Measurements from ENCODE around the gene TSPYL1.
"Not testable (repeated sequence)": the region's sequence is repeated elsewhere in the genome, so short reads cannot be mapped to it uniquely, and the experiment has no call there.

The TSPYL1 gene

DNA sequence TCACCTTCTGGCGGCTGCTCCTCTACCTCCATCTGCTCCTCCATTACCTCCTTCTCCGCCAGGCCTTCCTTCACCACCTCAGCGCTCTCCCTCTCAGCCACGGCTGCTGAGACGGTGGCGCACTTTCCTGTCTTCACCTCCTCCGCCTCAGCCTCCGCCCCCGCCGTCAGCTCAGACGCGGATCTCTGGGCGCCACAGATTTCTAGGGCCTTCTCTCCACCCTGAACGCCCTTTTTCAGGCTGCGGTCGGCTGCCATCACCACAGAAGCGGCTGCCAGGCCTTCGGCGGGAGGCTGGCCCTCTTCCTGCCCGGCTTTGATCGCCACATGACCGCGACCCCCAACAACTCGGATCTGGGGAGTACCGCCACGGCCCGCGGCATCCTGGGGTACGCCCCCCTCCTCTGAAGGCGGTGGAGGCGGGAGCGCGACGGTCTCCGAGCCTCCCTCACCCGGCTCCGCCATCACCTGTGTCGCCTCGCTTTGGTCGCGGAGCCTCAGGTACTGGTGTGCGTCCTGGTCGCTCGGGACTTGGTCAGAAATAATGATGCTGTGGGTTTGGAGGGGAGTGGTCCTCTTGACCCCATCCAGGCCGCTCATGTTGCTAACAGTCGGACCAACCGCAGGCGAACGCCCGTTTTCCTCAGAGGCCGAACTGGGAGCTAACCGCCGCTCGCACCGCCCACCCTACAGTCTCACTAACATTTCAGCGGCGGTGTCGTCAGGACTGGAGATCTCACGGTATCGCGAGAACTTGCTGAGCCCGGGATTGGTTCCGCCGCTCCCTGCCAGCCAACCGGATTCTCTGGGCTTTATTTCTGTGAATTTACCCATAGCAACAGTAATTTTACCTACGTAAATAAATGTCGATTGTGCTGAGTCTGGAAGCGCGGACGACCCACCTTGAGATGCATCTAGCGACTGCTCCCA is at the start of gene TSPYL1:
TSS of gene TSPYL1 (minus strand) at position 699 of the 929 bp plus-strand sequence. CDS start at position 599, 100 bp downstream.
- DNase-seq (ENCODE audit: low read depth, low spot score), result peak; percentile 85

DNA sequence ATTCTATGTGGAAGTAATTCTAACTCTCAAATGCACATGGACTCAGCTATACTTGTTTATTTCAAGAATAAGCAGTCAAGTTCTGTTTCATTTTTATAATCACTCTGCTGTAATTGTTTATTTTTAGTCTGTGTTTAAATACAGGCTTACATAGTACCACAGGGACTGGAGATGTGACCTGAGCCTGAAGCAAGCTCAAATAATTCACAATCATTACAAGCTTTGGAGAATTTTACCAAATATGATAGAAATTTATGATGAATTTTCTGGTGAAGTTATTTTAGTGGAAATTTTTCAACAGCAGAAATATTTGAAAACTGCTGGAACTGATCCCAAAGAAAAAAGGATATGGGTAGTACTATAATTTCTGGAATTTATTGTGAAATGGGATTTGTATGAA is 49.4 kb upstream of the TSPYL1 start:
- DNase-seq (ENCODE audit: low read depth, low spot score), result no peak

DNA sequence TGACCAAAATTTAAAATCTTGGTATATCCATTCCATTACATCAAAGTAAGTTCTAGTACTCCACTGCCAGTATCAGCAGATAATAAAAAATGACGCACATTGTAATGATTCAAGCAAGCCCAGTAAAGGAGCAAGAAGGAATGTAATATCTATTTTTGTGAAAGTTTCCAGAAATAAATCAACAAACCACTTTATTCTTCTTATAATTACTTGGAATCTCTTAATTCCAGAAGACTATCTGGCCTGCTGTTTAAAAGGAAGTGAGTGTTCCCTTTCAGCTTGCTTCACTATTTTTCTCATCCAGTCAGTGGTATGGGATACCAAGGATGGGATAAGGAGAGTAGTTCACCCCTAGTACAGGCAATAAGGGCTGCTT is 48.8 kb upstream of the TSPYL1 start:
- no peak for DNase-seq (ENCODE audit: low read depth, low spot score)

DNA sequence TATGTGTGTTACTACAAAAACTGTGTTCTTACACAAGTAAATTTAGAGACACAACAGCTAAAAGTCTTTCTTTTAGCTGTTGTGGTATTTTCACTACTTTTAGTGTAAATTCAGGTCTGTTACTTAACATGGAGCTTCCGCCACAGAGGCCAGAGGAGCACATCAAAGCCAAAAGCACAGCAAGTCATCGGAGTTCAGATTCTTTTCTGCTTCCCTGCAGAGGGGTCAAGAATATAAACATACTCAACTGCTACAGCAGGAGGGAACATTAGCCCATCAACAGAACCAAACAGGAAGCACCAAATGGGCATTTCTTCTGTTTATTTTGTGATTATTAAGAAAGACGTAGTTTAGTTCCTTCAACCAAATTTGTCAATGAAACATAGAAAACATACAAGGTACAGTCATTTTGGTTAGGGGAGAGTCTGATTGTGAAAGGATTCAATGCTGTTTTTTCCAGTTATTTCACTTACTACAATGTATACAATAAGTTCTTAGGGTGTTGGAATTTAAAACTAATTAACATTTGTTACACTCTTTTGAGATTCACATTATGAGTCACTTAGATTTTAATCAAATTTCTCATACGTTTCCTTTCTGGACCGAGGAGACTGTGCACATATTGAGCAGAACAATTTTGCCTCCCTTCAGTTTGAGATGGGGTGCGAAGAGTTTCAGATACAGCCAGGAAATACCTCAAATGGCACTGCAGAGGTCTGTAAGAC is 48.2 kb upstream of the TSPYL1 start:
- peak; percentile 8 for DNase-seq (ENCODE audit: low read depth, low spot score)

DNA sequence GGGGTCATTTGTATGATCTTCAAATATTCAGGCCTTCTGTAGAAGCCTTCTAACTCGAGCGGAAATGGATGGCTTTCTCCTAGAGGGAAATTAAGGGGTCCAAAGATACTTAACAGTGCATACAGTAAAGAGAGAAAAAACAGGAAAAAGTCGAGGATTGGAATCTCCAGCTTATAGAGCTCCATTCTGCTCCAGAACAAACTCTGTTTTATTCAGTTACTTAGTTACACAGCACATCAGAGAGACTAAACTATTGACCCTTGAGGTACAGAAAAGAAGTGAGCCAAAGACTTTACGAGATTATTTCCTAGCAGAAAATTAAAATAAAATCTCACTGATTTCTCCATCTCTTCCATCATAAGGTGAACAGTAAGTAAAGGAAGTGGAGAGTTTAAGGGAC is 47.3 kb upstream of the TSPYL1 start:
- no peak for DNase-seq (ENCODE audit: low read depth, low spot score)

DNA sequence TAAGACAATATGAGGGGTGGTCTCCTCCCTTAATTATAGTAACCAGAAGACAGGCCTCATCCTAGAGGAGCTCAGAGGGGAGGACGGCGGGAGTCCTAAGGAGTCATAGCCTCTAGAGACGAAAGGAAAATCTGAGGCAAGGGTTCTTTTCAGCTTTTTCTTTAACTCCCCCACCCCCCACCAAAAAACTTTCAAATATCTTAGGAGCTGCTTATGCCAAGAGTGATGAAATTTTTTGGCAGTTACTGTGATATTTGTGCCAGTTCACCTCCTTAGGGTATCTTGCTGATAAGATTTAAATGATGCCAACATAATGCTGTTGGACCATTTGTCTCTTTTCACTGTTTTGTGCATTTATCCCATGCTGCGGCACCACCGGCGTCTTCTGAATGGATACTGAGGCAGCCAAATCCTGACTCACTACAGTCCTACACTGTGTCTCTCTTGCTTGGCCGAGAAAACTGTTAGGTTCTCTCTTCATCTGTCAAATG is 46.5 kb upstream of the TSPYL1 start:
- DNase-seq (ENCODE audit: low read depth, low spot score), result no peak

DNA sequence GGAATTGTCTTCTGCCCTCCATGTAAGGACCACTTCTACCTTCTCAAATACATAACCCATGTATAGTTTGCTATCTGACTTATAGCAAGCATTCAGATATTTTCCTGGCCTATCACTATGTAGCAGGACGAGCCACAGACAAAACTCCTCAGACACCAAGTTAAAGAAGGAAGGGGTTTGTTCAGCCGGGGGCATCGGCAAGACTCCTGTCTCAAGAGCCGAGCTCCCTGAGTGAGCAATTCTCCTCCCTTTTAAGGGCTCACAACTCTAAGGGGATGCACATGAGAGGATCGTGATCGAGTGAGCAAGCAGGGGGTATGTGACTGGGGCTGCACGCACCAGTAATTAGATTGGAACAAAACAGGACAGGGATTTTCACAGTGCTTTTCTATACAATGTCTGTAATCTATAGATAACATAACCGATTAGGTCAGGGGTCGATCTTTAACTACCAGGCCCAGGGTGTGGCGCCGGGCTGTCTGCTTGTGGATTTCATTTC is 46.0 kb upstream of the TSPYL1 start:
- not testable (repeated sequence) for DNase-seq (ENCODE audit: low read depth, low spot score)

DNA sequence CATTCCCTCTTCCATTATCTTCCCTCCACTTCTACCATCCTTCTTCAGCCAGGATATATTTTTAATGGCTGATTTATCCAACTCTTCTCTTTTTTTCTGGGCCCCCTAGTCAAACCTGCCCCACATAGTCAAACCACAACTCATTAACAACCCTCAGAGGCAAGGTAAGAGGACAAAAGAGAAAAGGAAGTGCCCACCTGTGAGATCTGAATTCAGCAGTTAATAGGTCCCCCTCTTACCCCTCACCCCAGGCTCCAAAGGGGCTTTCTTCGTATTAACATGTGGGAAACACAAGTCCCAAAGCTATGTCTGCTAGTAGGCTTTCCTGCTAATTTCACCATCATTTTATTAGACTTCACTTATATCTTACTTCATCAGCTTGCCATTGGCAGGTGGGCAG is 44.1 kb upstream of the TSPYL1 start:
- DNase-seq (ENCODE audit: low read depth, low spot score), result no peak

DNA sequence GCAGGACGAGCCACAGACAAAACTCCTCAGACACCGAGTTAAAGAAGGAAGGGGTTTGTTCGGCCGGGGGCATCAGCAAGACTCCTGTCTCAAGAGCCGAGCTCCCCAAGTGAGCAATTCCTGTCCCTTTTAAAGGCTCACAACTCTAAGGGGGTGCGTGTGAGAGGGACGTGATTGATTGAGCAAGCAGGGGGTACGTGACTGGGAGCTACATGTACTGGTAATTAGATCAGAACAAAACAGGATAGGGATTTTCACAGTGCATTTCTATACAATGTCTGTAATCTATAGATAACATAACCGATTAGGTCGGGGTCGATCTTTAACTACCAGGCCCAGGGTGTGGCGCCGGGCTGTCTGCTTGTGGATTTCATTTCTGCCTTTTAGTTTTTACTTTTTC is 42.2 kb upstream of the TSPYL1 start:
- not testable (repeated sequence) for DNase-seq (ENCODE audit: low read depth, low spot score)

DNA sequence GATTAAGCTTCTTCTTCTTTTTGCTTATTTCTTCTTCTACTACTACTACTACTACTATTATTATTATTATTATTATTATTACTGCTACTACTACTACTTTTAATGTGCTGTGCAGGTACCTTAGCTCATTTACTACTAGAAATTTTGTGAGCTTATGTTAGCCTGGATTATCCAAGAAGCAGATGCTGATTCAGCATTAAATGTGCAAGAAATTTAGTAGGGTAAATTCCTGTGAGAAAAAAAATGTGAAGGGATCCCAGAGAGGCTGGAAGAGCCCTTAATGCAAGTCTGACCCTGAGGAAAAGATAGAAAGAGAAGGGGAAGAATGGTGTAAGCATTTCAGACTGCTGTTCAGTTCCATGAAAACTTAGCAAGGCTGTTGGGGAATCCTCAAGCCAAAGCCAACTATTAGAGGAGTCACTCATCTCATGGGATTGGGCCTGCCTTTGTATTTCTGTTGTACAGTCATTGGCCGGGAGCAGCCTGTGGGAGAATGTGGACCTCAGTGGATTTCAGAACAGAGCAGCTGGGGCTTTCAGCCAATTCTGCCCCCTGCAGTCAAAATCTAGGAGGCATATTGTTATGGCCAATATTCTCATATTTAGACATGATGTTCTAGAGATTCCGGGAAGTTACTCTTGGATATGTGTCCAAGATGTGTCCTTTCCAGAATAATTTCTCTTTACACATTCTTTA is 37.2 kb upstream of the TSPYL1 start:
- DNase-seq (ENCODE audit: low read depth, low spot score), result no peak

DNA sequence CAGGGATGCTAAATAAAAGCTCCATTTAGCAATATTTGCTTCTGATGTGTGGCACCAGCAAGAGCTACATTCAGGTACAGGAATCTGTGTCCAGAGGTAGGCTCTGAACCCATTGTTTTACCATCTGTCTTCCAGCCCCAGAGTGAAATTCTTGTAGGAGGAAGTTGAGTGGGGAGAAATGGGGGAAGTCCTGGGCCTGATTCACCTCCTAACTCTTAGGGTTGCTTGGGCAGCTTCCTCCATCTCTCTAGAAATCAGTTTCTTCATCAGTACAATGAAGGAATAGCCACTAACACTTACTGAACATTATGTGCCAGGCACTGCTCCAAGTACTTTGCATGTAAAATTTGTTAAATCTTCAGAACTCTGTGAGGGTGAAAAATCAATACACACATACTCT is 35.1 kb upstream of the TSPYL1 start:
- no peak for DNase-seq (ENCODE audit: low read depth, low spot score)

DNA sequence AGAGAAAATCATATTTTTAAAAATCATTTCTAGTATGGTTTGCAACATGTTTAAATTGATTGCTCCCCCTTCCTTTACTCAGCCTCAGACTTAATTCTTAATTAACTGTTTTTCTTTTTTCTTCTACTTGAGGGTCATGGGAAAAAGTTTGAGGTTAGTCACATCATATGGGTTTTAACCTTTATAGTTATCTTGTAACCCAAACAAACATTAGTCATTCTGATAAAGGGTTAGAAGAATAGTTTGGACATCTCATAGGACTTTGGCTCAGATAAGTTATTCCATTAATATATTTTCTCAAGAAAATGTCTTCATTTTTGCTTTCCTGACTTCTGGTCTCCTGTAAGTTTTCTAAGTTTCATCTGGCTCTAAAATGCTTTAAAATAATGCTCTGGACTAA is 34.5 kb upstream of the TSPYL1 start:
- no peak for DNase-seq (ENCODE audit: low read depth, low spot score)

DNA sequence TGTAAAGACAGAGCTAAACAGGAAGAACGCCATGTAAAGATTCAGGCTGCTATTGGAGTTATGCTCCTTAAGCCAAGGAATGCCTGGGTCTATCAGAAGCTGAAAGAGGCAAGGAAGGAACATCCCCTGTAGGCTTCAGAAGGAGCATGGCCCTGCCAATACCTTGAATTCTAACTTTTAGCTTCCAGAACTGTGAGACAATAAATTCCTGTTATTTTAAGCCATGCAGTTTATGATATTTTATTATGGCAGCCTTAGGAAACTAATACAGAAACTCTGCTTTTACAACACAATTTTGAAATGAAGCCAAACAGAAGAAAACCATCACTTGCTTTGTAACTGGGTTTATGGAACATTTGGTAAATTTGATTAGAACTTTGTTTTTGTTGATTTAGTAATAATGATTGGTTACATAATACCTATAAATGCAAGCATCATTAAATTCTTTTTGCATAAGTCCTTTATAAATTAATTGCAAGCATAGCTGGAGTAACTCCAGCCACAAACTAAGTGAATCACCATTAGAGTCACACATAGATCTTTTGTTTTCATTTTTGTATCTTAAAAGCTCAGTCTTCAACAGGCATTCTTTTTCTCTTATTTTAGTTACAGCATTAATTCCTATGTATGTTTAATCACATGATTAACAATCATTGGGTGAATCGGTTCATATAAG is 33.5 kb upstream of the TSPYL1 start:
- DNase-seq (ENCODE audit: low read depth, low spot score), result no peak

DNA sequence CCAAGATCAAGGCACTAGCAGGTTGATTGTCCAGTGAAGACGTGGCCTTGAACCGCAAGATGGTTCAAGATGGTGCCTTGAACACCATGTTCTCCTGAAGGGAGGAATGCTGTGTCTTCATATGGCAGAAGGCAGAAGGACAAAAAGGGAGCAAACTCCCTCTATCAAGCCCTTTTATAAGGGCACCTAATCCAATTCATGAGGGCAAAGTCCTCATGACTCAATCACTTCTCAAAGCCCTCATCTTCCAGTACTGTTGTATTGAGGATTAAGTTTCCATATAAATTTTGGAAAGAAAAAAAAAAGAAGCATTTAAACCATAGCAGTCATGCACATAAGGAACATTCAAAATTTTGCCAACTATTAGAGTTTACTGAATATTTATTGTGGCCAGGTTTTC is 29.9 kb upstream of the TSPYL1 start:
- DNase-seq (ENCODE audit: low read depth, low spot score), result no peak

DNA sequence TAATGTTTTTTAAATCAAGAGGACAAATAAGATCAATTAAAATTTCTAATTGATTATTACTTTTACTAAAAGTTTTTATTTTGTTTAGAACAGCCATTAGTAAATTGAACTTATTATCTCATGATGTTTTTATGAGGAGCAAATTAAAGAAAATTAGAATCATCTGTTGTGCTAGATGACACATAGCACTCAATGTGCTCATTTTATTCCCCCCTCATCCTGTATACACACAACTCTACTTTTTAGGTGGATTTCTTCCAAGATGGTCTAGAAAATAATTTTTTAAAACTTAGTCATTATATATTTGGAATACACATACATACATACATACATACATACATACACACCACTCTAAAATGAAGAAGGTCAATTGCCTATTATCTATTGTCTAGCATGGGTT is 29.3 kb upstream of the TSPYL1 start:
- DNase-seq (ENCODE audit: low read depth, low spot score), result no peak

DNA sequence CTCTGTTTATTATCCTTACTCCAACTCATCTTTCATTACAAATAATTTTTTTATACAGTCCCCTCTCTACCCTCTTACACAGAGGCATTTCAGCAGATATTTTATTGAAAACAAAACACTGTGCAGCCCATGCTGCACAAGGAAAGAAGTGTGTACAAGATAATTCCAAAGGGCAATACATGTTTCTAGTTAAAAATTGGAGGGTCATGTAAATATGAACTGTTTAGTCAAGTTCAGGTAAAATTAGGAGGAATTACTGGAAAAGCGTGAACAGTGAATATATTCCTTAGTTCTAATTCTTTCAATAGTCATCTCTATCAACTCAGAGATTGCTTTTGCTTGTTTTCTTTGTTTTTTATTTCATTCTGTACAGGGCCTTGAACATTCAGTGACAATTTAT is 27.9 kb upstream of the TSPYL1 start:
- no peak for DNase-seq (ENCODE audit: low read depth, low spot score)

DNA sequence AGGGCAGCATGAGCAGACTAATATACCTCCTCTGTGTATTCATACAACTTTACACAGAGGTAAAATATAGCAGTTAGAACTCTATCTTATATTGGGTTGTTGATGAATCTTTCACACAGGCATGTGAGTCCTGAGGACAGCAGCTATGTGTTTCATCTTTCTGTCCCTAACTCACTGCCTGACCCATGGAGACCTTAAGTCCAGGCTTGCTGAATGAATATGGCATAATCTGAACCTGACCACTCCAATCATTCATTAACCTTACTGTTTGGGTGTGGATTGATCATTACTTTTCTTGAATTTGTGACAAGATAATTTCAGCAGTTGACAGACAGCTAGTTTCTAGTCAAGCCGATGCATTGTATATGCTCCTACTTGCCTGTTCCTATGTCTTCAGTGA is 27.3 kb upstream of the TSPYL1 start:
- DNase-seq (ENCODE audit: low read depth, low spot score), result no peak

DNA sequence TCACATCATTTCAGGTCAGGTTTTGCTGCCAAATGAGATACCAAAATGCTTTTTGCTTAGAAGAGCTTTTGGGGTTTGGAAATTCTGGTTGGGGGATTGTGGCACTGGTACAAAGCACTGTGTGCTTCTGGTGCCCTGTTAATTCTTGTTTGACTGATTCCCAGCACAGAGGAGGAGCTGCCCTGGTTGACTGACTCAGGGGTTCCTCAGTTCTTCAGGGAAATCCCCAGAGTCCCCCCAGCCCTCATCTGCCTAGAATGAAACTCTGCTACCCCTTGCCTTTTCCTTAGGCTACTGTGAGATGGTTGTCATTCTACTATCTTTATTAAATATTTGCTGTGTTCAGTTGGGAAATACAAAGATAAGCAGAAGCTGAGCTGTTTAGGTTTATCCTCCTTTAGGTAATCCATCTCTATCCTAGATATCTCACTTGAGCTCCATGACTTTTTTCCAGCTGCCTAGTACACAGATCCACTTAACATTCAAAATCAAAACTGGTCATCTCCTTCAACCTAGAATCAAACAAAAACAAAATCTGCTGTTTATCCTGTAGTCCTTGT is 24.9 kb upstream of the TSPYL1 start:
- DNase-seq (ENCODE audit: low read depth, low spot score), result no peak

DNA sequence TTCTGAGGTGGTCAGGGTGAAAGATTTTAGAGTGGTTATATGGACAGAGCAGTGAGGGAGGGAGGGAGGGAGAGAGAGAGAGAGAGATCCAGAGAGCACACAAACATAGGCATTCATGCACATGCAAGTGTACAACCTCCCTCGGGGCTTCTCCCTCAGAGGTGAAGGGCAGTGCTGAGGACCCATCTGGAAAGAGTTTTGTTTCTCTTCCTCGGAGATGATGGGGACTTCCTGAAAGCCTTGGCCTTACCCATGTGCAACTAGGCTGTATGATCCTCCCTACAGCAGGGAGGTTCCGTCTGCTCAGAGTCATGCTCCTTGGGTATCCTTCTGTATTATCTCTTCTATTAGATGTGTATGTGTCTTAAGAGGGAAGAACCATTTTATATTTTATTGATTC is 21.4 kb upstream of the TSPYL1 start:
- no peak for DNase-seq (ENCODE audit: low read depth, low spot score)

DNA sequence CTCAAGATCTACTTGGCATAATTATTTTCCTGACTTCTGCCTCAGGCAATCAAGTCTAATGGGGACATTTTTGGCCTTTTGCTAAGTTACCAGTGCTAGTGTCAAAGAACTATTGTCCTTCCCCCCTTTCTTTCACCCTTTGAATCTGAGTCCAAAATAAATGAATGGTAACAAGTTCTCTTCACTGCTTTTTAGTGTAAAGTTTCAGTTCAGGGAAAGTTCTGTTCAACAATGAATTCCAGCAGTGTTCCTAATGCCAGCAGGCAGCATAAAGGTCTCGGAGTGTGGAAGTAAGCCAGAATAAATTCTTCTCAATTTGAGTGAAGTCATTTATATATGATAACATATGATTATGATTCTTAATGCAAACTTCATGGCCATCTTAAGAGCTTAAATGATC is 20.8 kb upstream of the TSPYL1 start:
- no peak for DNase-seq (ENCODE audit: low read depth, low spot score)

DNA sequence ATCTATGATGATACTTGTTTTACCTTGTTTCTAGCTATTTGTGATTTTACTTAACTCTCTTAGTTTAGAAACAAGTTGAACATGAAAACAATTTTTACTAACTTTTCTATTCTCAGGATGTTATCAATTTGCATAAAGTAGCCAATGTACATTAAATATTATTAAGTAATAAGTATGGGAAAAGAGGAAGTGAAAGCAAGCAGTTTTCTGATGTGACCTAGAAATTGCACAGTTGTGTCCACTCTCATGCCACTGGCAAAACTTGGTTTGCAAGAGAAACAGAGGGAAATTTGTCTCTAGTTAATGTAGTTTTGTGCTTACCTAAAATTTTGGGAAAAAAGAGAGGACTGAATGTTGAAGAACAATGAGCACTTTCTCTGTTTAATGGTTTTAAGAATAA is 19.2 kb upstream of the TSPYL1 start:
- no peak for DNase-seq (ENCODE audit: low read depth, low spot score)

All from brain pericyte (primary cell).